ENCODE measurements around the gene CDKAL1.
A peak's percentile ranks its signal among the peaks of the same experiment; 100 is the strongest.
"Not testable (repeated sequence)": the region's sequence is repeated elsewhere in the genome, so short reads cannot be mapped to it uniquely, and the experiment has no call there.

CDKAL1 gene

GRCh38 chr6:20644667-20645370, 110.6 kb downstream of the CDKAL1 start:
- DNase-seq = peak; percentile 44

- DNase-seq = not testable (repeated sequence)
Observed at GRCh38 chr6:20645572-20645971, 111.3 kb downstream of the CDKAL1 start.

- DNase-seq = peak; percentile 11
Observed at GRCh38 chr6:20647585-20647984, 113.3 kb downstream of the CDKAL1 start.

- DNase-seq = not testable (repeated sequence)
Observed at GRCh38 chr6:20649696-20650470, 115.6 kb downstream of the CDKAL1 start.

- DNase-seq = peak; percentile 68
Observed at GRCh38 chr6:20652299-20653084, 118.2 kb downstream of the CDKAL1 start.

GRCh38 chr6:20653085-20653479, 118.8 kb downstream of the CDKAL1 start:
- no peak for DNase-seq

GRCh38 chr6:20655317-20655716, 121.1 kb downstream of the CDKAL1 start:
- DNase-seq = peak; percentile 39

GRCh38 chr6:20657274-20657800, 123.1 kb downstream of the CDKAL1 start:
- DNase-seq = no peak

GRCh38 chr6:20658053-20658452, 123.8 kb downstream of the CDKAL1 start:
- no peak for DNase-seq

GRCh38 chr6:20658516-20658915, 124.3 kb downstream of the CDKAL1 start:
- DNase-seq = no peak

- DNase-seq = no peak
Observed at GRCh38 chr6:20660534-20660933, 126.3 kb downstream of the CDKAL1 start.

GRCh38 chr6:20661721-20662120, 127.5 kb downstream of the CDKAL1 start:
- no peak for DNase-seq

GRCh38 chr6:20664250-20664649, 130.0 kb downstream of the CDKAL1 start:
- DNase-seq = no peak

GRCh38 chr6:20665290-20665689, 131.0 kb downstream of the CDKAL1 start:
- no peak for DNase-seq

- DNase-seq = no peak
Observed at GRCh38 chr6:20669571-20670314, 135.5 kb downstream of the CDKAL1 start.

- DNase-seq = no peak
Observed at GRCh38 chr6:20670750-20671149, 136.5 kb downstream of the CDKAL1 start.

GRCh38 chr6:20672038-20672437, 137.8 kb downstream of the CDKAL1 start:
- DNase-seq = no peak

GRCh38 chr6:20673458-20673857, 139.2 kb downstream of the CDKAL1 start:
- DNase-seq = no peak

GRCh38 chr6:20674664-20675063, 140.4 kb downstream of the CDKAL1 start:
- no peak for DNase-seq

GRCh38 chr6:20678831-20679352, 144.6 kb downstream of the CDKAL1 start:
- no peak for DNase-seq

- DNase-seq = no peak
Observed at GRCh38 chr6:20680697-20681165, 146.5 kb downstream of the CDKAL1 start.

GRCh38 chr6:20681243-20681684, 147.0 kb downstream of the CDKAL1 start:
- no peak for DNase-seq

Measured in EL (cell line).